Stimulated activated CD8-positive, alpha-beta memory T cell treated with anti-CD3 and anti-CD28 coated beads, Interleukin-4, amount 100 ng/mL, for 1 hour (primary cell): ENCODE data around the gene FHOD1.
A peak's percentile ranks its signal among the peaks of the same experiment; 100 is the strongest.

Experiments used
- DNase-seq, 2 donors: peaks; one replicate each; pipeline ENCODE4 v3.0.0-alpha.2; 2020; ENCODE audit warnings: low read depth in 2 of 2, low spot score in 1 of 2

The FHOD1 gene

DNA sequence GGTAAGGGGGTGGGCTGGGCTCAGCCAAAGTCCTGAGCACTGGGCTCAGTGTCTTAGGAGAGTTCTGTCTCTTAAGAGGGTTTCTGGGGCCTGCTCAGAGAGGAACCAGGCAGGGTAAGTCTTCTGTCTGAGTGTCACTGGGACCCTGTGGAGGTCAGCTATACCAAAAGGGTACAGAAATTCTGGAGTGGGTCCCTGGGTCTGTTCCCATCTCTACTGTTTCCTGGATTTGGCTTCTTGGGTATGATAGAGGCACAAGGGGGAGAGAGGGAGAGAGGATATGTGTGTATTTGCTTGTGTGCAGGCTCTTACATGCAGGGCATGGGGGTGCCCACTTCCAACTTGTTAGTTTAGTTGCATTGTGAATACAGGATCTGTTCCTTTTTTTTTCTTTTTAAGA lies 53.7 kb downstream of the FHOD1 start:
- DNase-seq = no peak

DNA sequence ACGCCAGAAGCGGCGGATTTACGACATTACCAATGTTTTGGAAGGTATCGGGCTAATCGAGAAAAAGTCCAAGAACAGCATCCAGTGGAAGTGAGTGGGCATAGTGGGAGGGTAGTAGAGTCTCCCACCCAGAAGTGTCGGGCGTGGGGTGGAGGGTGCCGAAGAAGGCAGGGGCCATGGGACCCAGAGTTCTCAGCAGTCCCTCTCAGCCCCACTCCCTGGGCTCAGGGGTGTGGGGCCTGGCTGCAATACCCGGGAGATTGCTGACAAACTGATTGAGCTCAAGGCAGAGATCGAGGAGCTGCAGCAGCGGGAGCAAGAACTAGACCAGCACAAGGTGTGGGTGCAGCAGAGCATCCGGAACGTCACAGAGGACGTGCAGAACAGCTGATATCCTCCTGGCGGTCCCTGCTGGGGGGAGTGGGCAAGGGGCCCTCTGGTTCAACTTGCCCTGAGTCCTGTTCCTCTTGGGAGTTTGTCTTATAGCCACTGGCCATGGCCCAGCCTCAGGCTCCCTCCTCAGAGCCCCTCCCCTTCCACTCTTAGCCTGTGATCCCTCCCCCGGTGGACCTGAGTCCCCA lies 54.4 kb downstream of the FHOD1 start:
- DNase-seq = no peak

DNA sequence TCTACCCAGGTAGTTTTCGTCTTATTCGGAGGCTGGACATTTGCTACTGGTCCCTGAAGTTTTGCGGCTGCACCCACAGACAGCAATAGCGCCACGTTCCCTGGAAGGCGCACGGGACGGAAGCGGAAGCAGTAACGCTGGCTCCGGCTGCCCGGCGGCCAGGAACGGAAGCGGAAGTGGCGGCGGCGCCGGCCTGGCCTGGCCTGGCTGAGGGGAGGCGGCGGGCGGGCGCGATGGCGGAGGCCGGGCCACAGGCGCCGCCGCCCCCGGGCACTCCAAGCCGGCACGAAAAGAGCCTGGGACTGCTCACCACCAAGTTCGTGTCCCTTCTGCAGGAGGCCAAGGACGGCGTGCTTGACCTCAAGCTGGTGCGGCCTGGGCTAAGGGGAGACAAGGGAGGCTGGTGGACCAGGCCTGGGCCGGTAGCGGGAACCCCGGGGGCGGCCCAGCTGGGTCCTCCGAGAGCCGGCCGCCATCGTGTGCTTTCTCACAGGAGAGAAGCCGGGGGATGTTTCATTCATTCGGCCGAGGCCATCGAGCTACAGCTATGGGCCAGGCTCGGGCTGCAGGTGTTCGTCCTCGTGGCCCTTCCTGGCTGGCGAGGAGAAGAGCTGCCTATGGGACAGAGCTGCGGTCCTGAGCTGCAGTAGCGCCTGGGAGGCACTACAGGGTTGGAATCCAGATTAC lies 55.1 kb downstream of the FHOD1 start, which contains the start of gene E2F4:
Gene E2F4 (plus strand): TSS at position 161 of the 687 bp plus-strand sequence. CDS start 73 bp downstream, at position 234.
- DNase-seq = peak; percentile 65 to 76

DNA sequence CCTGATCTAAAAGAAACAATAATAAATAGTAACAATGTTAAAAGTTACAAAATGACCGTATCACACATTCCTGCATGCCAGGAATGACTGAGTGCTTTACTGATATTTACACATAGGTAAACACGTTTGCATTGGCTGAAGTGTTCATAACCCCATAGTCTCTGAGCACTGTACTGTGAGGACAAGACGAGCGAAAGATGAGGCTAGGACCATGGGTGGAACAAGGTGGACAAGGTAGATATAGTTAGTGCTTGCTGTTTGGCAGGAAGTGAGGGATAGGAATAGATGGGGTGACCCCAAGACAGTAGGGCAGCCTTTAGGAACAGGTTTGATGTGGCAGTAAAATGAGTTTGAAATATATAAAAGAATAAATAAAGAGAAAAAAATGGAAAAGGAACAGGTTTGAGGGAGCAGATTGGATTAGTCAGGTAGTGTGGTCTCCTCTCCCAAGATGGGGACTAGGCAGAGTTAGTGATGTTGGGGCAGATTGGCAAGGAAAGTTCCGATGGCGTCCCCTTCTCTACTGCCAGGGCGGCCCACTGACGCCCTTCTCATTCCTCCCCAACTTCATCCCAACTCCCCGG lies 55.8 kb downstream of the FHOD1 start:
- no peak for DNase-seq

DNA sequence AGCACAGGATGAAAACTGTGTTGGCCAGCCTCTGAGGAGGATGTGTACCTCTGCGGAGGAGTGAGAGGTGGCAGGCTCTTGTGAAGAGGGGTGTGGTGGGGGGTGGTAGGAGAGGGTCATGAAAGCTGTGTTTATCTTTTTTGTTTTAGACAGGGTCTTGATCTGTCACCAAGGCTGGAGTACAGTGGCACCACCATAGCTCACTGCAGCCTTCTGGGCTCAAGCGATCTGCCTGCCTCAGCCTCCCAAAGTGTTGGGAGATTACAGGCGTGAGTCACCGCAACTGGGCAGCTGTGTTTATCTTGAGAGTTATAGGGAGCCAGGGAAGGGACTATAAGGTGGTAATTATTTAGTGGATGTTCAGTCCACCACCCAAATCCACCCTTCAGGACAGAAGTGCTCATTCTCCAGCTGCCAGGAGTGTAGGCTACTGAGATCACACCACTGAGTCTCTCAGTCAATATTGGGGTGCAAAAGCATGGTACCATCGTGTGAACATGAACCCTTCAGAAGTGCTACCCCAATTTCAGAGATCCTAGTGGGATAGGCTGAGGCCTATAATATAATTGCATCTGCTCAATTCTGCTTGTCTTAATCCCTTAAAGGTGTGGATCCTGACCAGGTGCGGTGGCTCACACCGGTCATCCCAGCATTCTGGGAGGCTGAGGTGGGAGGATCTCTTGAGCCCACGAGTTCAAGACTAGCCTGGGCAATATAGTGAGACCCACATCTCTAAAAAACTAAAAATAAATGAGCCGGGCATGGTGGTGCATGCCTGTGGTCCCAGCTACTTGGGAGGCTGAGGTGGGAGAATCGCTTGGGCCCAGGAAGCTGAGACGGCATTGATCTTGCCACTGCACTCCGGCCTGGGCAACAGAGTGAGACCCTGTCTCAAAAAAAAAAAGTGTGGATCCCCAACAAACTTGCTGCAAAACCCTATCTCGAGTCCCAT lies 56.6 kb downstream of the FHOD1 start:
- DNase-seq = no peak

DNA sequence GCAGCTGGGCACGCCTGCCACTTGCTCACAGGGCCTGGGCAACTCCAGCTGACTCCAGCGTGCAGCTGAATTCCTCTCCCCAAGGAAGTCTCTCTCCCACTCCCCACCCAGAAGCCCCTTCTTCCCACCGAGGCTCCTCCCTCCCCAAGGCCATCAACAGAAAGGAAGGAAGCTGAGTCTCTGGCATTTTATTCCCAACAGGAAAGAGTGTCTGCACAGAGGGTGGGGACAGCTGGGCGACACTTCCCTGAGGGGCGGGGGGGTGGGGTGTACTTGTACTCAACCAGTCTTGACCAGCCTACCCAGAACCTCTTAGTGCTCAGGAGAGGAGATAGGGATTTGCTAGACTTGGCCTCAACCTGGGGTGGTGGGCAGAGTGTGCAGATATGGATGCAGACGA lies 57.2 kb downstream of the FHOD1 start, which contains the start of gene EXOC3L1:
Gene EXOC3L1 (minus strand): TSS at position 96 of the 400 bp plus-strand sequence. CDS start 460 bp downstream, outside the sequence.
- no peak for DNase-seq

DNA sequence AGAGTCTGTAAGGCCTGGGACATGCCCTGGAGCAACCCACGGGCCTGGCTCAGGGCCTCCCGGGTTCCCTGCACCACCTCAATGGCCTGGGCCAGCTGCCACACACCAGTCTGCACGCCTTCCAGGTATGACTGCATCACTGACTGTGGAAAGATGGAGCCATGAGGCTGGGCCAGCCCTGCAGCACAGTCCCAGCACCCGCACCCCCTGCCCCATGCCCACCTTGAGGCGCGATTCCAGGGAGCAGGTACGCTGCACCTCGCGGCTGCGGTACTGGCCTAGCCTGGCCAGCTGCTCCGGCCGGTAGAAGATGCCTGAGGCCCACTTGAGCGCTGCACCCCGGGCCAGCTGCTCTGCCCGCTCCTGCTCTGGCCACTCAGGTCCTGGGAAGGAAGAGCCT lies 58.5 kb downstream of the FHOD1 start:
- no peak for DNase-seq

DNA sequence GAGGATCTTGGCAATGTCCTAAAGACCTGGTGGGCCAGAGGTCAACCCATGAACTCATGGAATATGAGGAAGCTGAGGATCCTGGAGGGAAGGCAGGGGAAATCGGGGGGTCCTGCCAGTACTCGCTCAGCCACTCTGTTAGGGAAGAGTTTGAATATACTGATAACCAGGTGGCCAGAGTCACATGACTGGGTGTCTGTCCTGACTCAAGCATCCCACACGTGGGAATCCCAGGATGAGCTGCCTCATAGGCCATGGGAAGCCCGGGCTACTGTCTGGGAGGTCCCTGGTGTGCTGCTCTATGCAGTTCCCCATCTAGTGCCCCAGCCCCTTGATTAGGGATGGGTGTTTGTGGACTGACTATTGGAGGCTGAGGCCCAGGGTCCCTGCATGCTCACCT lies 59.0 kb downstream of the FHOD1 start:
- DNase-seq = no peak

DNA sequence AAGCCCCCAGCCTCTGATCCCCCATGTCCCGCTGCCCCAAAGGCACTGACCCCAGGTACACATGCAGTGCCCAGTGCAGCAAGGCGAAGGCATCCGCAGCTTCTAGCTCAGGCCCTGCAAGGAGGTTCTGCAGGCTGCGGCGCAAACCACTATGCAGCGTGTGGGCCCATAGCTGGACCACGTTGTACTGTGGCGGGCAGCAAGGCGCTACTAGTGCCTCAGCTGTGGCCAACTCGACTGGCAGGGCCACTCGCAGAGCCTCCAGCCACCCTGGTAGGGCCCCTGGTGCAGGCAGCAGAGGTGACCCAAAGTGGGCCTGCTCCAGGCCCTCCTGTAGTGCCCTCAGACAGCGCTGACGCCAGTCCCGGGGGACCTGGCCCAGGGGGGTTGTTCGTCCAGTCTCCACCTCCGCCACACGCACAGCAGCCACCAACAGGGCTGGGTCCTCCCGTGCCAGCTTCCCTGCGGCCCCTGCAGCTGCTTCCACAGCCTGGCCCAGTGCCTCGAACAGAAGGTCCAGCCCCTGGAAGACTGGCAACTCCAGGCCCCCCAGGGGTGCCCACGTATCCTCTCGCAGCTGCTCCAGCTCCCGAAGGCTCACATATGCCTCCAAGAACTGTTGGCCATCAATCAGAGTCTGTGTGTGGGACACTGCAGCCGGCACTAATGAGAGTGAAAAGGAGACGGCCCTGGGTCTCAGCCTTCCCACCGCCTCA lies 59.9 kb downstream of the FHOD1 start:
- DNase-seq = no peak

DNA sequence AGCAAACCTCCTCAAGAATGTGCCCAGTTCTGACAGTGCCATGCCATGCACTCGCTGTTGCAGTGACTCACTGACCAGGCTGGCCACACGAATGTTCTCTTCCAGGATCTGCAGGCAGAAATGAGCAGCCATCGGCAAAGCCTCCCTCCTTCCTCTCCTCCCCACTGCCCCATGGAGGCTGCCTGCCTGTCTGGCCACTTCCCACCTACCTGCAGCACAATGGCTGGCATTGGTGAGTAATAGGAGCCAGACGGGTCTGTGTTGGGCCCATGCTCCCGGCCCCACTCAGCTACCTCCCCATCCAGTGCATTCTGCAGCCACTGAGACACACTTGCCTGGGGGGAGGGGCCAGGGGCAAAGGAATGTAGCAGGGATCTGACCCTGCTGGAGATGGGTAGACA lies 60.7 kb downstream of the FHOD1 start:
- DNase-seq = no peak

DNA sequence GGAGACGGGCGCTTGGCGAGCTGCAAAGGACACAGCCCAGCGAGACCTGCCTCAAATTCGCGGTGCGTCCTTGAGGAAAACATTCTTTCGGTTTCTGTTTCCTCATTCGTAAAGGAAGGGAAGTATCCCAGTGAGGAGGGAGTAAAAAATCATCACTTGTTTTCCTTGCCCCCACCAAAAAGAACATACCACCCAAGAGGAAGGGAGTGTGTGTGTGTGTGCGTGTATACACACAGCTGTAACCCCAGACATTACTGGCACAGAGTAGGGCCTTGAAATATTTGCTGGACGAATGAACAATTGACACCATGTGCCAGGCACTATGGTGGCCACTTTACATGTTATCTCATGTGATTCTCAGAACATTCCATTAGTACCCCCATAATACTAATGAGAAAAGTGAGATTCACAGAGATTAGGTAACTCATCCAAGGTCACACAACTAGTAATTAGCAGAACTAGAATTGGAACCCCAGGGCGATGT lies 61.6 kb downstream of the FHOD1 start:
- DNase-seq = no peak

DNA sequence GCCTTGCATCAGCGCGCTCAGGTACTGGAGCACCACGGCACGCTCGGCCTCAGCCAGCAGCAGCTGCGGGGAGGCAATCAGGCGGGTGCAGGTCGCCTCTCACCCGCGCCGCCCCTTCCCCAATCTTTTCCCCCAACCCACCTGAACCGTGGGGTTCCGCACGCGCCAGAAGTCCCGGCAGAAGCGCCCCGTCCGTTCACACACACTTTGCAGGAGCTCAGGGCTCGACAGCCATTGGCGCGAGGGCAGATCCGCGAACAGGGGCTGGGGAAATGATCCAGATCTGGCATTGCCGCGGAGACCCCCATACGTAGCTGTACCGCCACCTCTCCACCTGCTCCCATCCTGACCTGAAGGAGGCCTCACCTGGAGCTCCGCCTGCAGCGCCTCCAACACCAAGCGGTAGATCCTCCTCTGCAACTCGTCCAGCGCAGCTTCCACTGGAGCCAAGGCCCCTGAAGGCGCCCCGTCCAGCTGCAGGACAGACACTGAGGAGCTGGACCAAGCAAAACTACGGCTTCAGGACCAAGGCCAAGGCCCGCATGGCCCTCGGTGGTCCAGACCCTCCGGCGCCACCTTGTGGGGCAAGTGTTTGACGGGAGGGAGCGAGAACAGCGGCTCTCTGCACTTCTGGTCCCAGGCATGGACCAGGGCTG lies 62.2 kb downstream of the FHOD1 start:
- peak; percentile 62 to 64 for DNase-seq

DNA sequence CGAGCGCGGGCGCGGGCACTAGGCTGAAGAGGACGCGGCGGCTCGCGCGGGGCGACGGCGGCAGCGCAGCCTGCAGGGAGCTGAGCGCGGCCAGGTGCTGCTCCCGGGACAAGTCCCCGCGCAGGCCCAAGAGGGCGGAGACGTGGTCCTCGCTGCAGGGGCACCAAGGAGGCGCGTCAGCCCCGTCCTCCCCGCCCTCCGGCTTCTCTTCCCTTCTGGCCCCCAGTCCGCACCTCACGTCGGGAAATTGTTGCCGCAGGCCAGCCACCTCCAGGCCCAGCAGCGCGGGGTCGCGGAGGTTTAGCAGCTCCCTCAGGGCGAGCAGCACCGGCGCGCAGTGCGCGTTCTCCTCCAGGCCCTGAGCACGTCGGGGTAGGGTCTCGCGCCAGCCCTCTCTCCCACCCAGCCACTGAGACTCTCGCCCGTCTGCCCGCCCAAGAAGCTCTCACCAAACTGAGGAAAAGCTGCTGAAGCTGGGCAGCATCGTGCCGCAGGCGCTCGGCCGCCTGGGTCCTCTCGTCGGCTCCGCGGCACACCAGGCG lies 62.8 kb downstream of the FHOD1 start:
- DNase-seq = no peak

DNA sequence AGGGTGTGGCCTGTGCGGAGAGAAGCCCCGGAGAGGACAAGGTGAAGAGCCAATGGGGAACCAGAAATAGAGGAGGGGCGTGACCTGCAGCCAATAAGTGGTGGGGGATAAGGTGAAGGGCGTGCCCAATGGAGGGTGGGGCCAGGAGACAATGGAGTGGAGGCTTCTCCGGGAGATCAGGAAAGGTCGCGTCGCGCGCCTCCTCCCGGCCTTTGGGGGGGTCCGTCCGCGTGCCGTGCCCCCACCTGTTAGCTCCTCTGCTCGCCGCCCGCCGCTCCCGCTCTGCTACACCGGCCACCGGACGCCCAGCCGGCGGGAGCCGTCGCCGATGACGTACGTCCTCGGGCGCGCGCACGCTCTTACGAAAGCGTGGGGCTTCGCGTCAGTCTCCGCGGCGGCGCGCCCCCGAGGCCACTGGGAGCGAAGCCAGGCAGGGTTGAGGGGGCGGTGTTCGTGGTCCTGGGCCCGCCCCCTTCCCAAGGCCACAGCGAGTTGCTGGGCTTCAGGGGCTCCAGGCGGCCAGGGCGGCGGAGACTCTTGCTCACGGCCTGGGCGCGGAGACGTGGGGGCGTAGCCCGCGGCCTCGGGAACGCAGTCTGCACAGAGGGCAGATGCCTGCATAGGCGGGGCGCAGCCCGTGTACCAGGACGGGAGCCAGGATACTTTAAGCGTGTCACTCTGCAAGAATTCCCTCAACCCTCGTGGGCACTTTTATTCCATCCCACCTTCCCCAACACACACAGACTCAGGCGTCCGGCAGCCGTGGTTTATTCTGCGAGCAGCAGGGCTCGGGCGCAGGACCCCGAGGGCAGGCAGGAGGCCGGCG lies 63.4 kb downstream of the FHOD1 start, which contains the start of gene MATCAP1:
Gene MATCAP1 (minus strand): TSS at position 337 of the 826 bp plus-strand sequence. CDS start 3,353 bp downstream, outside the sequence.
- peak; percentile 74 to 83 for DNase-seq

DNA sequence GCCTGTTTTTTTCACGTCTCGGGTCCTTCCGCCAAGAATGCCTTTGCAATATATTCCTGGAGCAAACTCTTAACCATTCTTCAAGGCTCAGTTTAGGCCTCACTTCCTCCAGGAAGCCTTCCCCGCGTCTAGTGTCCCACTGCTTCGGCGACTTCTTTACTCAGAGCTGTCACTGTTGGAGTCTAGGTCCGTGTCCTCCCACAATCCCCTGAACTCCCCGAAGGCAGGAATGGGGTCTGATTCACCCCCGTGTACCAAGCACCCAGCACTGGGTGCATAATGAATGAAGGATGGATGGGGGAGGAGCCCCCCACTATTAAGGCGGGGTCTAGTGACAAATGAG lies 64.0 kb downstream of the FHOD1 start:
- no peak for DNase-seq

DNA sequence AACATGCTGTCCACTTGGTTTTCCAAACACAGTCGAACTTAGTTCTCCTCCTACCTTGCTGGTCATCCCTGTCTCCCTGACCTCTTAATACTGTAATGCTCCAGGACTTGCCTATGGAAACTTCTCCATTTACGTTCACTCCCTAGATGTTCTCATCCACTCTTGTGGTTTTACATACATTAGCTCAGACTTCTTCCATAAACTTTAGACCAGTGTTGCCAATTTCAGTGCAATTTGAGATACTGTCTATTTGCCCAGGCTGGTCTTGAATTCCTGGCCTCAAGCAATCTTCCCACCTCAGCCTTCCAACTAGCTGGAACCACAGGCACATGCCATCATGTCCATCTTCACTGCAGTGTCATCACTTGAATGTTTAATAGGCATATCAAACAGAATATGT lies 65.0 kb downstream of the FHOD1 start:
- no peak for DNase-seq

DNA sequence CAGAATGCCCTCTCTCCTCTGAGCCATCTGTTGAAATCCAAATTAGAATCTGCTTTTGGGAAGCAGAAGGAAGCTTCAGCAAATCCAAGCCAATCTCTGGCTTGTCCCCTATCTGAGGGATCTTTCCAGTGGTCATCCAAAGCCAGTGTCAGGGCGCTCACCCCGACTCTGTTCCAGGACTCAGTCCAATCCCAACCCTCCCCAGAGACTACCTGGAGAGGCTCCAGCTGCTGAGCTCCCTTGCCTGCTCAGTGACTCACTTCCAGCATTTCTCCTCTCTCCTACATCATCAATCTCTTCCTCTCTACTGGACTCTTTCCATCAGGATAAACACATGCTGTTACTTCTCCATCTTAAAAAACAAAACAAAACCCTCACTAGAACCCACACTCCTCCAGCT lies 65.9 kb downstream of the FHOD1 start:
- no peak for DNase-seq

DNA sequence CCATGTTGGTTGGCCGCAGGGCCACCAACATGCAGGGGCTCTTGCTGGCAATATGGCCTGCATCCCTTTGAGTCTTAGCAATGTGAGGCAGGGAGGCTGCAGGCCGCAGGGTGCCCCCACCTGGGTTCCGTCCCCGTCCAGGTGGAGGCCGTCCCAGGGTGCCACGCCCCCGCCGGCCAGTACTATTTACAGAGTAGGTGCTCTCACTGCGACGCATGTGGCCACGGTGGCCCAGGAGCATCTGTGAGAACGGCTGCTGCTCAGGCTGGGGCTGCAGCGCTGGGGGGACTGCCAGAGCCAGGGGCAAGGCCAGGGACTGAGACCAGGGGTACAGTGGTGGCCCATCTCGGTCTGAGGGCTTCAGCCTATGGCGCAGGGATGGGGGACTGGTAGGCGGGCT lies 67.1 kb downstream of the FHOD1 start:
- DNase-seq = no peak
